CD4-positive, alpha-beta T cell treated with Interleukin-21 for 1 hour (primary cell): ENCODE data around the gene TEX261.
A peak's percentile ranks its signal among the peaks of the same experiment; 100 is the strongest.
"Not testable (repeated sequence)": the region's sequence is repeated elsewhere in the genome, so short reads cannot be mapped to it uniquely, and the experiment has no call there.

Experiments used
- DNase-seq: peaks from one replicate; pipeline ENCODE4 v3.0.0-alpha.2; 2020

Gene TEX261

GRCh38 chr2:70999931-71000330 is 5.3 kb upstream of the TEX261 start:
- DNase-seq, result not testable (repeated sequence)

DNA sequence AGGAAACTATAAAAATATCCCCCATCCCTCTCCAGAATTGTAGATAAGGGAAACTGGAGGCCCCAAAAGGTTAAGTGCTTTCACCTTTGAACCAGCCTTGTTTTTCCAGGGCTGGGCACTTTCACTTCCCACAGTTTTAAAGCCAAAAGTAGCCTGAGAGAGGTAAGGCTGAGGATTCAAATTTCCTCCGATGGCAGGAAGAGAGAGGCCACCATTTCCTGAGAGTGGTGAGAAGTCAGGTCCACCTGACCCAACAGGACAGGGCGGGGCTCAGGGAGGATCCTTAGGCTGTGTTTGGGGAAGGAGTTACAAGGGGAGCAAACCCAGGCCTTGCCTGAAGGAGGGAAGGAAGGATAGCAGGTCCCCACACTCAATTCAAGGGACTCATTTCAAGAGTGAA is 4.7 kb upstream of the TEX261 start:
- DNase-seq, result no peak

GRCh38 chr2:70998885-70999284 is 4.2 kb upstream of the TEX261 start:
- DNase-seq, result not testable (repeated sequence)

DNA sequence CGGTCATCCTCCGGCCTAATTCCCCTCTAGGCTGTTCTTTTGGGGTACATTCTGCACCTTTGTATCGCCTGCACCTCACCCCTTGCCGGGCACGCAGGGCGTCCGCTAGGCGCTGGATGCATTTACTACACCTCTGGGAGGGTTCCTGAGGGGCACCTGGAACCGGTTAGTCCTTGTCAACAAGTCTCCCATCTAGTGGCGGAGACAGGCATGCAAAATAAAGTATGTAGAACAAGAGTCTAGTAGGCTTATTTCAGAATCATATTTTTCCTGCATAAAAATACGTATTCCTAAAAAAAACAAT is 705 bp upstream of the TEX261 start:
- peak; percentile 71 for DNase-seq

- peak; percentile 27 for DNase-seq
Measured at GRCh38 chr2:70994009-70994698, 519 bp downstream of the TEX261 start.

GRCh38 chr2:70992945-70993853 is 1.5 kb downstream of the TEX261 start:
- DNase-seq, result no peak

DNA sequence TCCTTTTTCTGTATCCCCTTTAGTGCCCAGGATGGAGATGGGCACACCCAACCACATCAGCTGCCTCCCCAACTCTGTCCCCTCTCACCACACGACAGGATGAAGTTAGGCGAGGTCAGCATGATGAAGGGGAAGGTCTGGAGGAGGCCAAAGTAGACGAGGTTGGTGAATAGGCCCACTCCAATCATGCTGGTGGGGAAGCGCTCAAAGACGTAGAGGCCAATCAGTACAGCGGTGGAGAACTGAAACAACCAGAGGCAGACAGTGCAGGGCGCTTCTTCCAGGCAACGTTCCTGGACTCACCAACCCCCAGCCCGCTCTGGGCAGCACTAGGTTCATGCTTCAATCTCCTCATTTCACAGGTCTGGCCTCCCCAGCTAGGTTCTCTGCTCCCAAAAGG is 2.9 kb downstream of the TEX261 start:
- DNase-seq, result no peak

DNA sequence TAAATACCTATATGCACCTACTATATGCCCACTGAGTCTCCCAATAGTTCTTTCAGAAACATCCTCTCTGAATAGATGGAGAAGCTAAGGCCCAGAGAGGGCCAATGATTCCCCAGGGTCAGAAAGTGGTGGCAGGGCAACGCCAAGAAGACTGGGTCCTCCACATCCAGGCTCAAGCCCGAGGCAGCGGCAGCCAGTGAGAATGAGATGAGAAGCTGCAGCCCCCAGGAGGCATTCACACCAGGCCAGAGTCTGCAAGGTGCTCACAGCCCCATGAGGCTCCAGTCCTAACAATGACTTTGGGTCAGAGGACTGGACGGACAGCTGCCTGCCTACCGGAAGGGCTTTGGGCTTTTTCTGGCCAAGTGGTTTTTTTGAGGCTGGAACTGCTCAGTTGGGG is 3.5 kb downstream of the TEX261 start:
- DNase-seq, result no peak

- no peak for DNase-seq
Measured at GRCh38 chr2:70990216-70990615, 4.5 kb downstream of the TEX261 start.

DNA sequence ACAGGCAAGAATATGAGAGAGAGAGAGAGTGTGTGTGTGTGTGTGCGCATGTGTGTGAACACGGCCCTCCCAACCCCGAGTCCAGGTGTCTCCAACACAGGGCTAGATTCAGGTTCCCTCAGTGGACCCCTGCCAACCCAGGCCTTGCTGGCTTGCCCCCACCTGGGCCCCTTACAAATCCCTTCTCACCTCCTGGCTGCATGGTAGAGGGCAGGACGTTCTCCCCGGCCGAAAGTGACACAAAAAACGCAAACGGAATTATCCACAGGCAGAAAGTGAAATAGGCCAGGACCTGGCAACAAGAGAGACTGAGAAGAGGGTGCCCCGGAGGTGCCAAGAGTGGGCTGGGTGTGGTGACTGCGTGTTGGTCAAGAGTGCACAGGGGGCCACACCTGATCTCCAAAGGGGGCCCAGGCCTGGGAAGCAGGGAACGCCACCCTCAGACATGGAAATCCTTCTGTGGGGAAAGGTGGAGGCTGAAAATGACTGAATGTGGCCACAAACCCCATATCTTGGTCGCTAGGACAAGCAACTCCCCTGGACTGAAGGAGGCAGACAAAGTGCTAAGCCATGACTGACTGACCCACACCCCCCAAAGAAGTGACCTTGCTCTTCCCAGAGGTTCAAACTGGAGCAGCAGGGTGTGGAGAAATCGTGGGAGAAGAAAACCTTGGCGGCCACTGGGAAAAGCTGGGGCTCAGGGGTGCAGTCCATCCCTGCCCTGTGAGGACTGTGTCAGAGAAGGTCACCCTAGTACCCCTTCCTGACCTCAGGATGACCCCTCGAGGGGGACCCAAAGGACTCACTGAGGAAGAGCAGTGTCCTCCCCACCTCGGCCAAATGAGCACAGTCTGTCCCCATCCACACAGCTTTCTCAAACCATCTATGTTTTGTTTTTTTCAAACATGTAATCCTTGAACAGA is 5.7 kb downstream of the TEX261 start:
- no peak for DNase-seq

- DNase-seq, result no peak
Measured at GRCh38 chr2:70988151-70988550, 6.5 kb downstream of the TEX261 start.

DNA sequence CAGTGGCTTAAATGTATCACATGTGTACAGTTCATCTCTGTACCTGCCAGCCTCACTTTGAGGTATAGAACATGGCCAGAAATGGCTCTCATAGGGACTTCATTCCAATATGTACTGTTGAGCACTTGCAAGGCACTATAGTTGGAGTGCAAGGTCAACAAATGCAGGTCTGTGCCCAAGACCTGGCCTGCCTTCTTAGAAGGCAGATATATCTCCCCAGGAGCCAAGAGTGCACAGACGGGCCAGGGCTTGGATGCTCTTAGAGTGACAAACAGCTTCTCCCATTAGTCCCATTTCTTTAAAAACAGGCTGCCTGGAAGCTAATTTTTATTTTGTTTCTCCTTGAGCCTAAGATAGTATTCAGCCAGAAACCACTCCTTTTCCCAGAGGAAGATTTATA is 7.3 kb downstream of the TEX261 start:
- DNase-seq, result no peak

DNA sequence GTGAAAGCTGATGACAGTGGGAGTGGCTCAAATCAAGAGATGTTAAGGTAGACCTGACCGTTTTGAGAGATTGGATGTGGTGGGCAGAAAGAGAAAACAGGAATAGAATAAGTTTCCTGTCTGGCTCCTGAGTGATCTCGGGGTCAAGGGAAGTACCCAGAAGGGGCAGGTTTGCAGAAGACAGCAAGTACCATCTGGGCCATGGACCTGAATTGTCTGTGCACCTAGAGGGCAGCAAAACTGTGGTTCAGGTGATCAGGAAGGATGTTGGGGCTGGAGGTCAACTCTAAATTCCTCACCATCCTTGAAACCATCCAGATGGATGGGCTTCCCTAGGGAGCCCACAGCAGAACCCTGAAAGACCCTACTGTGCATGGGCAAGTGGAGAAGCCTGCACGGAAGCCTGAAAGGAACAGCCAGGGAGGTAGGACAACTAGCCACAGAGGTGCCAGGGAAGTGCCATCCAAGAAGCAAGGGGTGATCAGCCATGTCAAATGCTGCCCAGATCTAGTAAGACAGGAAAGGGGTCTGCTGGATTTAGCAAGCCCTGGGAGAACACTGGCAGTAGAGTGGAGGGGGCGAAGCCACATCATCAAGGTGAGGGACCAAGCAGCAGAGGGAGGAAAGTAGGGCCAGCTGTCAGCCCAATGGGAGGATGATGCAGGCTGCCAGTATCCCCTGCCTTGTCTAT is 8.0 kb downstream of the TEX261 start:
- no peak for DNase-seq

DNA sequence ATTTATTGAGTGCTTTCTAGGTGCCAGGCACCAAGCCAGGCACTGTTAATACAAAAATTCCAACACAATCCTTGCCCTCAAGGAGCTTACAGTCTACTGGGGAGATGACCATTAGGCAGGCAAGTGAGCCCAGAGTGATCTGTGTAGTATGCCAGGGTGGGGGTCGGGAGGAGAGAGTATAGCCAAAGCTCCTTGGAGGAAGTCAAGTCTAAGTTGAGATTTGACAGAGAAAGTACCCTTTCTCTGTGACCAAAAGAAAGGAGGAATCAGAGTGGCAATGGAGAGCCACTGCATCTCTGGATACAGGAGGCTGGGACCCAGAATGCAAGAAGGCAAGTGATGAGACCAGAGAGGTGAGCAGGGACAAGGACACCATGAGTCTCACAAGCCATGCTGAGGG is 8.7 kb downstream of the TEX261 start:
- no peak for DNase-seq

DNA sequence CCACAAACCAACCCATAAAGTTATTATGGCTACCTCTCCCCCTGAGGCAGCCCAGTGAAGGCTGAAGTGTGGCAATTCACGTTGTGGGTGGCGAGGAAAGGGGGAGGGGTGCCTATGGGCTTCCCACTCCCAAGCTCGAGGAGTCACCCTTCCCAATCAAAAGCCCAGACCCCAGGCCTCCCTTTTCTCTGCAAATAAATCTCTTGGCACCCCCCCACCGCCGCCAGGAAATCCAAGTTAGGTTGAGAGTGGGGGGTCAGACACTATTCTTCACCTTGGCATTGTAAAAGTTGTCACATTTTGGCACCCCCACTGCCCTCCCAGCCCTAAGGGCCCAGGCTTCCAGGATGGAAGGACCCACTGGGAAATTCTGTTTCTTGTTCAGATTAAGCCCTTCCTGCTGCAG is 9.4 kb downstream of the TEX261 start:
- DNase-seq, result no peak

DNA sequence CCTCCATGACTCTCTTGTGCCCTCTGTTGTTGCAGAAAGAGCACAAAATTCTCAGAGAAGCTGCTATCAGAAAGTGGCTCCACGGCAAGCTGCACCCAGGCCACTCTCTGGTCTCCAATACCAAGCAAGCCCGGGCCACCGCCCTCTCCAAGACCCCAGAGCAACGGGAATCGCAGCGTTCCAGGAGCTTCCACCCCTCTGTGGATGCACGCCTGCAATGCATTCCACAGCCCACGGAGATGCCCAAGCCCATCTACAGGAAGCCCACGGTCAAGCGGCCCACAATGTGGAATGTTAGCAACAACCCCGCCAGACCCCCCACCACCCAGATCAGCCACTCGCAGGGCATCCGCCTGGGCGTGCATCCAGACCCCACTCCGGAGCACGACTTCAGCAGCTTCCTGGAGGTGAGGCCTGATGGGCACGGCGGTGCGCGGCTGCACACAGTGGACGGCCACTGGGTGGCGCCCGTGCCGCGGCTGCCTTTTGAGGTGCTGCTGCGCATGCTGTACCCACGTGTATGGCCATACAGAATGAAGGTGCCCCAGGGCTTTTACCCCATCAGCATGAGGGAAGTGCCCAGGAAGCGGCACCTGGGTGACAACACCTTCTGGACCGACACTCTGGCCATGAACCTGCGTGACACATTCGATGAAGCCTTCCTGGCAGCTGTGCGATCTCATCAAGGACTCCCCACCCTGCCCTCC is 9.9 kb downstream of the TEX261 start:
- DNase-seq, result peak; percentile 82

GRCh38 chr2:70984228-70984575 is 10.5 kb downstream of the TEX261 start:
- no peak for DNase-seq

GRCh38 chr2:70983506-70984227 is 11.0 kb downstream of the TEX261 start:
- no peak for DNase-seq

- DNase-seq, result no peak
Measured at GRCh38 chr2:70982971-70983370, 11.7 kb downstream of the TEX261 start.

GRCh38 chr2:70981866-70982810 is 12.5 kb downstream of the TEX261 start:
- no peak for DNase-seq
